ENCODE data around the gene ADGRB3.

DNA sequence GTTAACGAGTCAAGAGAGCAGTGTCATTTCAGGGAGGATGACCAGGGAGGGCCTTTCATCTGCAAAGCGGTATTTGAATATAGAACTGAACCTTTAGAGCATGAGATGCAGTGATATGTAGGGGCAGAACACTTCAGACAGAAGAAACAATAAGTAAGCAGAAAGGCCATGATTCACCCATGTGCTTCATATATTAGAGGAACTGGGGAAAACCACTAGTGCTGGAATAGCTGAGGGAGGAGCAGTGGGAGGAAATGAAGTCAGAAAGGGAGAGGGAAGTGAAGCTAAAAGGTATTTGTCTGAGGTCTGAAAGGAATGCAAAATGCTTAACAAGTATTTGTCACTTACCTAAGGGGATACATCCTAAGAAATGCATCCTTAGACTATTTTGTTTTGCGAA, 391.2 kb downstream of the ADGRB3 start:
- TF ChIP-seq GATA3 (IDR thresholded peaks at IDR 0.05; ENCODE audit: low read depth, low read length), result no peak
- TF ChIP-seq GATA2 (IDR thresholded peaks at IDR 0.05; ENCODE audit: low read depth, low read length), result no peak

Data from SH-SY5Y (cell line).